ENCODE results near the gene PRPF6.
"Not testable (repeated sequence)": the region's sequence is repeated elsewhere in the genome, so short reads cannot be mapped to it uniquely, and the experiment has no call there.

PRPF6 gene

GRCh38 chr20:64009811-64010387 lies 29.0 kb downstream of the PRPF6 start:
- no peak for DNase-seq (ENCODE audit: low read depth in 2 of 3, low spot score in 1 of 3)

DNA sequence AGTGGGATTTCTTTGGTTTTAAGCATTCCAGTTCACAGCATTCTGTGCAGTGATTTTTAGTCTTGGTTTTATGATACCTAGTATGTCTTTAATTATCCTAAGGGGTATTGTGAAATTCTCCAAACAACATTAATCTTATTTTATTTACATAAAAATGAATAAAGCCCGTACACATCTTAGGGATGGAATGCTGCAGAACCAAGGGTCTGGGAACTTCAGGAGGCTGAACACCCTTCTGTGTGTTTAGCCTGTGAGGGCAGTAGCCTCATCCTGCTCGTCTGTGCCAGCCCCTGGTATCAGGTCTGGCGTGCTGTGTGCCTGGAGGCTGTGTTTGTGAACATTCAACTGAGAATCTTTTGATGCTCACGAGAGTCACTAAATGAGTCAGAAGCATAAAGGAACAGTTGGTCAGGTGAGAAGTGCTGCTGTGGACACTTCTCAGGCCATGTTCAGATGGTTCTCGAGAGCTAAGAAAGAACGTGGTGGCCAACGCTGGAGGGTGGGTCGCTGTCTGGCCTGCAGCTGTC lies 29.8 kb downstream of the PRPF6 start:
- DNase-seq (ENCODE audit: low read depth in 2 of 3, low spot score in 1 of 3) = no peak

DNA sequence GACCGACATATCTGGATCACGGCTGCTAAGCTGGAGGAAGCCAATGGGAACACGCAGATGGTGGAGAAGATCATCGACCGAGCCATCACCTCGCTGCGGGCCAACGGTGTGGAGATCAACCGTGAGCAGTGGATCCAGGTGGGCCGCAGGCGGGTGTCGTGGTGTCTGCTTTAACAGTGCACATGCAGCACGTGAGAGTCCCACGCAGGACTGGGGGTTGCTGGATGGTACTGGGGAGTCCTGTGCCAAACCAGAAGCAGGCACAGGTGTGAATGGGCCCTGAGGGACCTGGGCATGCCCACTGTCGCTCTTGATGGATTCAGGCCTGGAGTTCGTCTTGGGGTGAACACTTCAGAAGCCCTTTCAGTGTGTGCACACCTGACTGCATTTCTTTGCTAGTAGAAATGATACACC lies 30.4 kb downstream of the PRPF6 start:
- no peak for DNase-seq (ENCODE audit: low read depth in 2 of 3, low spot score in 1 of 3)

- not testable (repeated sequence) for DNase-seq (ENCODE audit: low read depth in 2 of 3, low spot score in 1 of 3)
Measured at GRCh38 chr20:64012385-64013154, 31.6 kb downstream of the PRPF6 start.

- no peak for DNase-seq (ENCODE audit: low read depth in 2 of 3, low spot score in 1 of 3)
Measured at GRCh38 chr20:64015635-64016034, 34.7 kb downstream of the PRPF6 start.

DNA sequence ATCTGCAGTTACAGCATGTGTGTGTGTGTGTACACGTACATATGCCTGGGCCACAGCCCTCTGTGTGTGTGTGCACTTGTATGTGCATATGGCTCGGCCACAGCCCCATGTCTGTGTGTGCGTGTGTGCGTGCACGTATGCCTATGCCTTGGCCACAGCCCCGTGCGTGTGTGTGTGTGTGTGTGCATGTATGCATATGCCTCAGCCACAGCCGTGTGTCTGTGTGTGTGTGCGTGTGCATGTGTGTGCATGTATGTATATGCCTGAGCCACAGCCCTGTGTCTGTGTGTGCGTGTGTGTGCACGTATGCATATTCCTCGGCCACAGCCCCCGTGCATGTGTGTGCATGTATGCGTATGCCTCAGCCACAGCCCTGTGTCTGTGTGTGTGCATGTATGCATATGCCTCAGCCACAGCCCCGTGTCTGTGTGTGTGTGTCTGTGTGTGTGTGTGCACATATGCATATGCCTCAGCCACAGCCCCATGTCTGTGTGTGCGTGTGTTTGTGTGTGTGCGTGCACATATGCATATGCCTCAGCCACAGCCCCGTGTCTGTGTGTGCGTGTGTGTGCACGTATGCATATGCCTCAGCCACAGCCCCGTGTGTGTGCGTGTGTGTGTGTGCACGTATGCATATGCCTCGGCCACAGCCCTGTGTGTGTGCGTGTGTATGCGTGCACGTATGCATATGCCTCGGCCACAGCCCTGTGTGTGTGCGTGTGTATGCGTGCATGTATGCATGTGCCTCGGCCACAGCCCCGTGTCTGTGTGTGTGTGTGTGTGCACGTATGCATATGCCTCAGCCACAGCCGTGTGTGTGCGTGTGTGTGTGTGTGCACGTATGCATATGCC lies 40.4 kb downstream of the PRPF6 start:
- no peak for DNase-seq (ENCODE audit: low read depth in 2 of 3, low spot score in 1 of 3)

- DNase-seq (ENCODE audit: low read depth in 2 of 3, low spot score in 1 of 3) = no peak
Measured at GRCh38 chr20:64022671-64023360, 41.9 kb downstream of the PRPF6 start.

- no peak for DNase-seq (ENCODE audit: low read depth in 2 of 3, low spot score in 1 of 3)
Measured at GRCh38 chr20:64023361-64024140, 42.6 kb downstream of the PRPF6 start.

GRCh38 chr20:64024141-64024990 lies 43.4 kb downstream of the PRPF6 start:
- DNase-seq (ENCODE audit: low read depth in 2 of 3, low spot score in 1 of 3) = no peak

DNA sequence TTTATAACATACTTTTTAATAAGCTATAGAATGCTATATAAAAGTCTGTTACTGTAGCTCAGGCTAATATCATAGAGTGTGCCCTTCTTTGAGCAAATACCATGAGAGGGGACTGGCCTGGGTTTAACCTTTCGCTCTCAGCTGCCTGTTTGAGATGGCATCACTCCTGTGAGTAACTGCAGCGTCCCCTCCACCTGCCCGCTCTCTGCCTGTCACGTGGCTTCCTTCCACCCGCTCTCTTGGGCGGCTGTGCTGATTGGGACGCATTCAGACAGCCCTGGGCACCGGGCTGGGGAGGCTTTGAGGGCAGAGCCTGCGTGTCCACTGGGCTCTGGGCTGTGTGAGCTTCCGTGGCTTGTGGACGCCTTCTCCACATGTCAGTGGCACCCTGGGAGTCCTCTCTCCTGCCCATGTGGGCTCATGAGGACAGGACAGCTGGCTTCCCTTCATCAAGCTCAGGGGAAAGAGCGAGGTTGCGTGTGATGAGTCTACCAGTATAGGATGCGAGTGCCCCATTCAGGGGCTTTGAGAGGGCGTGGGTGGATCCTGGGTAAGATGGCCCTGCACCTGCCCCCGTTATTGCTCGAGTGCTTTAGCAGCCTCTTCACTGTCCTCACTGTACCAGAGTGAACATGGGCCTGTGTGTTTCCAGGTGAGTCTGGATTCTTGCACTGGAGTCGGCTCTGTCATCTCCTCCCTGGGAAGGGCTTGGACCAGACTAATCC lies 44.3 kb downstream of the PRPF6 start:
- no peak for DNase-seq (ENCODE audit: low read depth in 2 of 3, low spot score in 1 of 3)

GRCh38 chr20:64025826-64026412 lies 45.0 kb downstream of the PRPF6 start:
- no peak for DNase-seq (ENCODE audit: low read depth in 2 of 3, low spot score in 1 of 3)

- no peak for DNase-seq (ENCODE audit: low read depth in 2 of 3, low spot score in 1 of 3)
Measured at GRCh38 chr20:64027981-64028685, 47.2 kb downstream of the PRPF6 start.

DNA sequence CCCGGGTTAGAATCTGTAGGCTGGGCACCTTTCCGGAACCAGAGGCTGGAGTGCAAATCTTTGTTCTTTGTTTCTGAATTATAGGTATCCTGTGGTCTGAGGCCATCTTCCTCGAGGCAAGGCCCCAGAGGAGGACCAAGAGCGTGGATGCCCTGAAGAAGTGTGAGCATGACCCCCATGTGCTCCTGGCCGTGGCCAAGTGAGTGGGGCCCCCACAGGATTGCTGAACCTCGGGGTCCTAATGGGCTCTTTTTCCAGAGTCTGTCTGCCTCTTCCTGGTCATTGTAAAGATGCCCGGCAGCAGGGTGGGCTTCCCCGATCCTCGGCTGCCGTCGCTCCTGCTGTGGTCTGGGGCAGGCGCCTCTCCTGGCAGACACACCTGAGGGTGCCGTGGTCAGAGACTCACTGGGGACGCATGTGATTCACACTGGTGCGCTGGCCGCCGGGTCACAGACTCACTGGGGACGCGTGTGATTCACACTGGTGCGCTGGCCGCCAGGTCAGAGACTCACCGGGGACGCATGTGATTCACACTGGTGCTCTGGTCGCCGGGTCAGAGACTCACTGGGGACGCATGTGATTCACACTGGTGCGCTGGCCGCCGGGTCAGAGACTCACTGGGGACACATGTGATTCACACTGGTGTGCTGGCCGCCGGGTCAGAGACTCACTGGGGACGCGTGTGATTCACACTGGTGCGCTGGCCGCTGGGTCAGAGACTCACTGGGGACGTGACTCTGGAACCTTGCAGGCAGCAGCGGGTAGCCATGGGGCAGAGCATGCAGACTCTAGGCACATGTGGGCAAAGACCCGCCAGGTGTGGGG lies 48.6 kb downstream of the PRPF6 start:
- DNase-seq (ENCODE audit: low read depth in 2 of 3, low spot score in 1 of 3) = no peak

GRCh38 chr20:64030371-64031134 lies 49.6 kb downstream of the PRPF6 start:
- no peak for DNase-seq (ENCODE audit: low read depth in 2 of 3, low spot score in 1 of 3)

- no peak for DNase-seq (ENCODE audit: low read depth in 2 of 3, low spot score in 1 of 3)
Measured at GRCh38 chr20:64031822-64032314, 50.9 kb downstream of the PRPF6 start.
